ENCODE data around the gene CSMD2. TPM values are rescaled to one million over a fixed set of nuclear protein-coding genes. Genes with fewer than 3 reads are reported as not detected.

The CSMD2 gene
- total RNA-seq, 2 experiments from 2014 or later = not detected

DNA sequence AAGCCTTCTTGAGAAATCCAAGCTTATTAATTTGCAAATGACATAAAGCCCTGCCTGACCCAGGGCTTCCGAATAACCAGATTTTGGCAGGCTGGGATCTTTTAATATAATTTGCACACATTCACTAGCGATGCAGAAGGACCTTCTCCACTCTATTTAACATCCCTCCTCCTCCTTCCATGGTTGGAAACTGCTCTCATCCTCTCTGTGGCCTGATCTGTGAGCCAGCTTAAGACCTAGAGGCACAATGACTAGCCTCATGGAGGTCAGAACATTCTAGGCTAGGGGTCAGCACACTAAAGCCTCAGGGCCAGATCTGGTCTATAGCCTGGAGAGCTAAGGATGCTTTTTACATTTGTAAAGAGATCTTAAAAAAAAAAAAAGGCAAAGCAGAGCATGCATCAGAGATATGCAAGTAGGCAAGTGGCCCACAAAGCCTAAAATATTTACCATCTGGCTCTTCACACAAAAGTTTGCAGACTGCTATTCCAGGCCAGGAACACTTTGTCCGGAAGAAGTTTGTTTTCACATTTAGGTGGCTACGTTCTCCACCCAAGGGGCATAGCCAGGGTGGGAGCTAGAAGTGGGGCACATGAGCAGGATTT lies 439.4 kb downstream of the CSMD2 start:
- intact Hi-C loops (cut with micrococcal nuclease; ENCODE audit: unreplicated experiment) = no loop called here
- TF ChIP-seq EZH2phosphoT487 (IDR thresholded peaks at IDR 0.05; ENCODE audit: borderline replicate concordance, low read depth, low read length) (no peak), CTCF (conservative IDR thresholded peaks at IDR 0.05; ENCODE audit: low read length) (no peak)
- POLR2A ChIA-PET = interaction anchor here (0.7 kb wide), 1 partner anchor 70 kb away, joined by 3 read pairs; no protein-coding TSS in a partner anchor
- Histone ChIP-seq H4K20me1 (ENCODE audit: insufficient read depth, low read length) (no peaks in the 10 kb centered on the region), H3K36me3 (ENCODE audit: insufficient read depth, low read length) (no peaks in the 10 kb centered on the region), H3K4me1 (ENCODE audit: insufficient read depth, low read length, poor library complexity, severe bottlenecking) (no peaks in the 10 kb centered on the region), H3K27ac (ENCODE audit: low read depth, low read length, poor library complexity, severe bottlenecking) (no peak overlapping the region), H3K9me3 (ENCODE audit: low read length) (no peaks in the 10 kb centered on the region), H3K9me2 (ENCODE audit: insufficient read depth, low read length) (no peaks in the 10 kb centered on the region), H3K4me2 (ENCODE audit: low read length) (no peak overlapping the region), H3K79me2 (ENCODE audit: insufficient read depth, low read depth, low read length) (no peaks in the 10 kb centered on the region), H2AFZ (ENCODE audit: low read length) (no peak overlapping the region), H3K4me3 (ENCODE audit: low read depth, low read length, poor library complexity, severe bottlenecking) (no peak overlapping the region)
- CTCF ChIA-PET (ENCODE audit: unreplicated experiment) = no interaction called here
- no TSS peak for BruUV-seq (replicated peaks)
- no peak for DNase-seq (ENCODE audit: low spot score)

- no peaks in the 10 kb centered on the region for H3K79me2 ChIP-seq (ENCODE audit: insufficient read depth, low read depth, low read length)
- CTCF ChIA-PET (ENCODE audit: unreplicated experiment) = no interaction called here
- no peak overlapping the region for H3K4me3 ChIP-seq (ENCODE audit: low read depth, low read length, poor library complexity, severe bottlenecking)
- no peaks in the 10 kb centered on the region for H3K9me2 ChIP-seq (ENCODE audit: insufficient read depth, low read length)
- POLR2A ChIA-PET = no interaction called here
- TF ChIP-seq CTCF (conservative IDR thresholded peaks at IDR 0.05; ENCODE audit: low read length) = no peak
- TF ChIP-seq EZH2phosphoT487 (IDR thresholded peaks at IDR 0.05; ENCODE audit: borderline replicate concordance, low read depth, low read length) = no peak
- H3K4me1 ChIP-seq (ENCODE audit: insufficient read depth, low read length, poor library complexity, severe bottlenecking) = no peaks in the 10 kb centered on the region
- no peak overlapping the region for H3K4me2 ChIP-seq (ENCODE audit: low read length)
- no peaks in the 10 kb centered on the region for H3K9me3 ChIP-seq (ENCODE audit: low read length)
- no peak overlapping the region for H2AFZ ChIP-seq (ENCODE audit: low read length)
- no peaks in the 10 kb centered on the region for H4K20me1 ChIP-seq (ENCODE audit: insufficient read depth, low read length)
- intact Hi-C loops (cut with micrococcal nuclease; ENCODE audit: unreplicated experiment) = no loop called here
- H3K36me3 ChIP-seq (ENCODE audit: insufficient read depth, low read length) = no peaks in the 10 kb centered on the region
- H3K27ac ChIP-seq (ENCODE audit: low read depth, low read length, poor library complexity, severe bottlenecking) = no peak overlapping the region
- no peak for DNase-seq (ENCODE audit: low spot score)
- no TSS peak for BruUV-seq (replicated peaks)
Measured at GRCh38 chr1:33725037-33725436, 440.0 kb downstream of the CSMD2 start.

DNA sequence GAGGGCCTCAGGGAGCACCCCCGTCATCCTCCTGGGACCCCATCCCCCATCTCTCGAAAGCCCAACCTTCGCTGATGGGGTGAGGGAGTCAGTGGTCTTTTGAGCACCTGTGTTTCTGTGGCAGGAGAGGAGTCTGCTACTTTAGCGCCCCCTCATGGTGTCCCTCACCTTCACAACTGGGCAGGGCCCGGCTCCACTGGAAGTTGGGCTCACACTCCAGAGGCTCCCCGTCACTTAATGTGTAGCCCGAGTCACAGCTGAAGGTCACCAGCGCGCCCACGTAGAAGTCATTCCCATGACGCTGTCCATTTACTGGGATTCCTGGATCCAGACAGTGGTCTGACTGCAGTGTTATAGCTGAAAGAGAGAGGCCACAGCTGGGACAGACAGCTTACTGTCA lies 440.7 kb downstream of the CSMD2 start:
- Histone ChIP-seq H3K36me3 (ENCODE audit: insufficient read depth, low read length) (no peaks in the 10 kb centered on the region), H2AFZ (ENCODE audit: low read length) (no peak overlapping the region), H3K79me2 (ENCODE audit: insufficient read depth, low read depth, low read length) (no peaks in the 10 kb centered on the region), H3K4me2 (ENCODE audit: low read length) (no peak overlapping the region), H3K9me2 (ENCODE audit: insufficient read depth, low read length) (no peaks in the 10 kb centered on the region), H3K9me3 (ENCODE audit: low read length) (no peaks in the 10 kb centered on the region), H3K4me1 (ENCODE audit: insufficient read depth, low read length, poor library complexity, severe bottlenecking) (no peaks in the 10 kb centered on the region), H3K4me3 (ENCODE audit: low read depth, low read length, poor library complexity, severe bottlenecking) (no peak overlapping the region), H4K20me1 (ENCODE audit: insufficient read depth, low read length) (no peaks in the 10 kb centered on the region), H3K27ac (ENCODE audit: low read depth, low read length, poor library complexity, severe bottlenecking) (no peak overlapping the region)
- ChIA-PET POLR2A (interaction anchor here (0.6 kb wide), 1 partner anchor 94 kb away, joined by 3 read pairs; no protein-coding TSS in a partner anchor), CTCF (ENCODE audit: unreplicated experiment) (no interaction called here)
- intact Hi-C loops (cut with micrococcal nuclease; ENCODE audit: unreplicated experiment) = no loop called here
- no peak for DNase-seq (ENCODE audit: low spot score)
- BruUV-seq (replicated peaks) = no TSS peak
- no peak for TF ChIP-seq EZH2phosphoT487 (IDR thresholded peaks at IDR 0.05; ENCODE audit: borderline replicate concordance, low read depth, low read length)
- TF ChIP-seq CTCF (conservative IDR thresholded peaks at IDR 0.05; ENCODE audit: low read length) = no peak
